HL-60 (cell line): ENCODE results near the gene RTTN.

Source experiments
- POLR2AphosphoS5 ChIP-seq: IDR thresholded peaks from 2 replicates; pipeline ENCODE4 v1.6.1; 2012; ENCODE audit warnings: low read depth
- TF ChIP-seq, protein P1 (sequence below): IDR thresholded peaks from one replicate; pipeline ENCODE4 v1.5.1; 2011; ENCODE audit warnings: low read length, control low read depth, inconsistent platforms; ENCODE audit not compliant: insufficient read depth
- TF ChIP-seq, protein P2 (sequence below): IDR thresholded peaks from 2 replicates; pipeline ENCODE4 v1.6.1; 2012; ENCODE audit warnings: low read depth; ENCODE audit not compliant: insufficient replicate concordance

DNA sequence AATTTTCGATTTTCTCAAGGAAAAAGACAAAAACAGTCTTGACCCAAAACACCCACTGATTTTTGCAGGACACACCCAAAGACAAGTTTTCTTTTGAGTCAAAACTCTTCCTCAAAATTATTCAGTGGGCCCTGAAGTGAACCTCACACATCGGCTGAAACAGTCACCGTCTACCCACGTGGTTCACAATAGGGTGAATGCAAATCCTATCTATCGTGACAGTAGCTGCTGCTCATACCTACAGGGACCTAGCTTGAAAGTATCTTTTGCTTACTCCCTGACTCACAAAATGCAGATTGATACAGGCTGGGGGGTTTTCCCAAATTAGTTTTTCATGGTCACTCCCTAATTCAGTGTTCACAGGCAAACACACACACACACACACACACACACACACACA, 247.1 kb downstream of the RTTN start:
- TF ChIP-seq, protein P1, sequence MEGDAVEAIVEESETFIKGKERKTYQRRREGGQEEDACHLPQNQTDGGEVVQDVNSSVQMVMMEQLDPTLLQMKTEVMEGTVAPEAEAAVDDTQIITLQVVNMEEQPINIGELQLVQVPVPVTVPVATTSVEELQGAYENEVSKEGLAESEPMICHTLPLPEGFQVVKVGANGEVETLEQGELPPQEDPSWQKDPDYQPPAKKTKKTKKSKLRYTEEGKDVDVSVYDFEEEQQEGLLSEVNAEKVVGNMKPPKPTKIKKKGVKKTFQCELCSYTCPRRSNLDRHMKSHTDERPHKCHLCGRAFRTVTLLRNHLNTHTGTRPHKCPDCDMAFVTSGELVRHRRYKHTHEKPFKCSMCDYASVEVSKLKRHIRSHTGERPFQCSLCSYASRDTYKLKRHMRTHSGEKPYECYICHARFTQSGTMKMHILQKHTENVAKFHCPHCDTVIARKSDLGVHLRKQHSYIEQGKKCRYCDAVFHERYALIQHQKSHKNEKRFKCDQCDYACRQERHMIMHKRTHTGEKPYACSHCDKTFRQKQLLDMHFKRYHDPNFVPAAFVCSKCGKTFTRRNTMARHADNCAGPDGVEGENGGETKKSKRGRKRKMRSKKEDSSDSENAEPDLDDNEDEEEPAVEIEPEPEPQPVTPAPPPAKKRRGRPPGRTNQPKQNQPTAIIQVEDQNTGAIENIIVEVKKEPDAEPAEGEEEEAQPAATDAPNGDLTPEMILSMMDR = no peak
- TF ChIP-seq POLR2AphosphoS5 = no peak
- TF ChIP-seq, protein P2, sequence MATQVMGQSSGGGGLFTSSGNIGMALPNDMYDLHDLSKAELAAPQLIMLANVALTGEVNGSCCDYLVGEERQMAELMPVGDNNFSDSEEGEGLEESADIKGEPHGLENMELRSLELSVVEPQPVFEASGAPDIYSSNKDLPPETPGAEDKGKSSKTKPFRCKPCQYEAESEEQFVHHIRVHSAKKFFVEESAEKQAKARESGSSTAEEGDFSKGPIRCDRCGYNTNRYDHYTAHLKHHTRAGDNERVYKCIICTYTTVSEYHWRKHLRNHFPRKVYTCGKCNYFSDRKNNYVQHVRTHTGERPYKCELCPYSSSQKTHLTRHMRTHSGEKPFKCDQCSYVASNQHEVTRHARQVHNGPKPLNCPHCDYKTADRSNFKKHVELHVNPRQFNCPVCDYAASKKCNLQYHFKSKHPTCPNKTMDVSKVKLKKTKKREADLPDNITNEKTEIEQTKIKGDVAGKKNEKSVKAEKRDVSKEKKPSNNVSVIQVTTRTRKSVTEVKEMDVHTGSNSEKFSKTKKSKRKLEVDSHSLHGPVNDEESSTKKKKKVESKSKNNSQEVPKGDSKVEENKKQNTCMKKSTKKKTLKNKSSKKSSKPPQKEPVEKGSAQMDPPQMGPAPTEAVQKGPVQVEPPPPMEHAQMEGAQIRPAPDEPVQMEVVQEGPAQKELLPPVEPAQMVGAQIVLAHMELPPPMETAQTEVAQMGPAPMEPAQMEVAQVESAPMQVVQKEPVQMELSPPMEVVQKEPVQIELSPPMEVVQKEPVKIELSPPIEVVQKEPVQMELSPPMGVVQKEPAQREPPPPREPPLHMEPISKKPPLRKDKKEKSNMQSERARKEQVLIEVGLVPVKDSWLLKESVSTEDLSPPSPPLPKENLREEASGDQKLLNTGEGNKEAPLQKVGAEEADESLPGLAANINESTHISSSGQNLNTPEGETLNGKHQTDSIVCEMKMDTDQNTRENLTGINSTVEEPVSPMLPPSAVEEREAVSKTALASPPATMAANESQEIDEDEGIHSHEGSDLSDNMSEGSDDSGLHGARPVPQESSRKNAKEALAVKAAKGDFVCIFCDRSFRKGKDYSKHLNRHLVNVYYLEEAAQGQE = no peak
